NCI-H748 (cell line): ENCODE data around the gene ELFN1.

Source experiments
- DNase-seq: peaks from one replicate; lab custom pipeline; 2025; ENCODE audit not compliant: unreplicated experiment; lab: John Stamatoyannopoulos, UW

ELFN1 gene

GRCh38 chr7:1663223-1663622 is 6.9 kb upstream of the ELFN1 start:
- no peak for DNase-seq

- no peak for DNase-seq
These were observed 6.0 kb upstream of the ELFN1 start for GRCh38 chr7:1663857-1664651.

GRCh38 chr7:1664711-1665548 is 5.1 kb upstream of the ELFN1 start:
- peak; percentile 74 for DNase-seq

GRCh38 chr7:1665549-1666316 is 4.3 kb upstream of the ELFN1 start:
- DNase-seq, result peak; percentile 40

- peak; percentile 22 for DNase-seq
These were observed 3.7 kb upstream of the ELFN1 start for GRCh38 chr7:1666317-1666822.

GRCh38 chr7:1666823-1667565 is 3.1 kb upstream of the ELFN1 start:
- peak; percentile 47 for DNase-seq

GRCh38 chr7:1667566-1668395 is 2.3 kb upstream of the ELFN1 start:
- peak; percentile 46 for DNase-seq

GRCh38 chr7:1668396-1669063 is 1.5 kb upstream of the ELFN1 start:
- peak; percentile 16 for DNase-seq

GRCh38 chr7:1669064-1669951 is 769 bp upstream of the ELFN1 start:
- peak; percentile 65 for DNase-seq

- DNase-seq, result no peak
These were observed 967 bp downstream of the ELFN1 start for GRCh38 chr7:1670894-1671593.

- no peak for DNase-seq
These were observed 1.7 kb downstream of the ELFN1 start for GRCh38 chr7:1671594-1672451.

- DNase-seq, result no peak
These were observed 2.9 kb downstream of the ELFN1 start for GRCh38 chr7:1672851-1673486.

GRCh38 chr7:1673581-1674118 is 3.6 kb downstream of the ELFN1 start:
- DNase-seq, result no peak

GRCh38 chr7:1674161-1675035 is 4.3 kb downstream of the ELFN1 start:
- DNase-seq, result no peak
